HCT116 (cell line): ENCODE results near the gene CDK19. TPM values are rescaled to one million over a fixed set of nuclear protein-coding genes. Genes with fewer than 3 reads are reported as not detected.

Experiments
- ATAC-seq: fragments of 200-7000 bp; cut with Tn5 transposase; 2 replicates; pipeline ENCODE4 v1.9.1; 2020; ENCODE audit warnings: mild to moderate bottlenecking, moderate library complexity
- BruUV-seq: library from RNA; stranded (reverse); fragments of 400-500 nt; replicated peaks from 2 replicates; lab custom pipeline; 2021; lab: Mats Ljungman, UMichigan
- CTCF ChIA-PET: fragments of 300-600 bp; sonication (Branson Sonifier 250); formaldehyde crosslinking; loops from one replicate; lab custom pipeline; 2021; ENCODE audit warnings: antibody characterized with exemption; lab: Charles Lee
- POLR2A ChIA-PET: fragments of 300-600, 350-600 bp; sonication (Branson Sonifier 250); formaldehyde crosslinking; loops from one replicate; lab custom pipeline; 2021; ENCODE audit warnings: antibody characterized with exemption; lab: Charles Lee
- RAD21 ChIA-PET, 2 experiments: fragments of 300-600 bp; sonication (Branson Sonifier 250); formaldehyde crosslinking; loops; one replicate each; lab custom pipeline; 2023; ENCODE audit warnings: low total read pairs in 2 of 2; ENCODE audit not compliant: uncharacterized antibody in 2 of 2, unreplicated experiment in 2 of 2, low non-redundant PET in 1 of 2; lab: Charles Lee
- DNase-seq: peaks from one replicate; pipeline ENCODE4 v3.0.0-alpha.2; 2010; ENCODE audit warnings: low read depth, low spot score
- H2AFZ ChIP-seq: fragments of 200-600 bp; shearing (Covaris generic), sonication (generic); 2 replicates; pipeline ENCODE4 v1.6.1; 2017; ENCODE audit warnings: low read depth, mixed run types, mixed read lengths, antibody characterized with exemption, low read length; ENCODE audit not compliant: poor library complexity, severe bottlenecking
- H3K27ac ChIP-seq: 2 replicates; pipeline ENCODE4 v1.5.1; 2012; ENCODE audit warnings: low read depth, low read length
- H3K27me3 ChIP-seq: fragments of 200-600 bp; sonication (generic); 2 replicates; pipeline ENCODE4 v1.6.1; 2016; ENCODE audit warnings: mixed run types, low read length, mixed read lengths; ENCODE audit not compliant: insufficient read depth
- H3K36me3 ChIP-seq, 2 experiments: fragments of 200-500 bp in 1 of 2; fragments of 200-600 bp in 1 of 2; sonication (Bioruptor generic) in 1 of 2; sonication (generic) in 1 of 2; 2 replicates each; pipeline versions ENCODE4 v1.5.1 to v1.6.1; 2014 to 2016; ENCODE audit warnings: low read length in 2 of 2, inconsistent platforms in 1 of 2, mixed read lengths in 1 of 2, mixed run types in 1 of 2; ENCODE audit not compliant: insufficient read depth in 2 of 2, control insufficient read depth in 1 of 2
- H3K4me1 ChIP-seq, 2 experiments: fragments of 200-600 bp in 1 of 2; sonication (generic) in 1 of 2; 2 replicates each; pipeline versions ENCODE4 v1.5.1 to v1.6.1; 2012 to 2017; ENCODE audit warnings: low read length in 2 of 2, inconsistent platforms in 1 of 2, mild to moderate bottlenecking in 1 of 2, mixed read lengths in 1 of 2, mixed run types in 1 of 2, moderate library complexity in 1 of 2; ENCODE audit not compliant: insufficient read depth in 2 of 2, control insufficient read depth in 1 of 2
- H3K4me2 ChIP-seq: fragments of 200-600 bp; sonication (generic); 2 replicates; pipeline ENCODE4 v1.6.1; 2017; ENCODE audit warnings: mixed run types, low read length, mixed read lengths
- H3K4me3 ChIP-seq, 2 experiments: fragments of 200-600 bp in 1 of 2; sonication (generic) in 1 of 2; replicated peaks in 1 of 2; 2 replicates each; pipeline ENCODE4 v1.5.1; 2011 to 2016; ENCODE audit warnings: low read length in 2 of 2, control low read depth in 1 of 2, low read depth in 1 of 2, mild to moderate bottlenecking in 1 of 2, mixed read lengths in 1 of 2, mixed run types in 1 of 2
- H3K79me2 ChIP-seq: fragments of 200-600 bp; sonication (generic); 2 replicates; pipeline ENCODE4 v1.6.1; 2017; ENCODE audit warnings: mild to moderate bottlenecking, mixed run types, low read length, moderate library complexity, mixed read lengths; ENCODE audit not compliant: insufficient read depth
- H3K9ac ChIP-seq: fragments of 200-600 bp; sonication (generic); 2 replicates; pipeline ENCODE4 v1.6.1; 2016; ENCODE audit warnings: low read length, mixed read lengths
- H3K9me2 ChIP-seq: fragments of 200-600 bp; sonication (generic), shearing (Covaris generic); 2 replicates; pipeline ENCODE4 v1.6.1; 2017; ENCODE audit warnings: mixed run types, mild to moderate bottlenecking, moderate library complexity; ENCODE audit not compliant: insufficient read depth
- H3K9me3 ChIP-seq, 2 experiments: fragments of 200-500 bp in 1 of 2; fragments of 200-600 bp in 1 of 2; sonication (Bioruptor generic) in 1 of 2; sonication (generic) in 1 of 2; 2 replicates each; pipeline ENCODE4 v1.6.1; 2014 to 2017; ENCODE audit warnings: low read length in 2 of 2, mixed read lengths in 2 of 2, inconsistent platforms in 1 of 2, low read depth in 1 of 2, mild to moderate bottlenecking in 1 of 2, mixed run types in 1 of 2, moderate library complexity in 1 of 2; ENCODE audit not compliant: control insufficient read depth in 1 of 2, insufficient read depth in 1 of 2
- H4K20me1 ChIP-seq: fragments of 200-600 bp; sonication (generic), shearing (Covaris generic); 2 replicates; pipeline ENCODE4 v1.6.1; 2017; ENCODE audit warnings: mixed run types, mild to moderate bottlenecking, moderate library complexity; ENCODE audit not compliant: insufficient read depth
- CBX3 ChIP-seq: IDR thresholded peaks from 2 replicates; pipeline ENCODE4 v1.6.1; 2012; ENCODE audit warnings: low read depth
- CEBPB ChIP-seq: IDR thresholded peaks from 2 replicates; pipeline ENCODE4 v1.6.1; 2012; ENCODE audit warnings: low read depth
- CTCF ChIP-seq, 3 experiments: fragments of 200-600 bp in 1 of 3; sonication (generic) in 1 of 3; IDR thresholded peaks in 2 of 3; conservative IDR thresholded peaks in 1 of 3; 2 replicates each; pipeline ENCODE4 v1.5.1; 2012 to 2017; ENCODE audit warnings: low read depth in 2 of 3, low read length in 2 of 3, antibody characterized with exemption in 1 of 3, borderline replicate concordance in 1 of 3, control low read depth in 1 of 3, mild to moderate bottlenecking in 1 of 3, mixed read lengths in 1 of 3, mixed run types in 1 of 3, moderate library complexity in 1 of 3; ENCODE audit not compliant: insufficient read depth in 1 of 3
- EGR1 ChIP-seq: IDR thresholded peaks from 2 replicates; pipeline ENCODE4 v1.6.1; 2012; ENCODE audit warnings: low read depth
- ELF1 ChIP-seq: IDR thresholded peaks from 2 replicates; pipeline ENCODE4 v1.6.1; 2012; ENCODE audit warnings: low read depth, borderline replicate concordance
- EZH2phosphoT487 ChIP-seq: fragments of 200-600 bp; IDR thresholded peaks from 2 replicates; pipeline ENCODE4 v1.6.1; 2018; ENCODE audit warnings: antibody characterized with exemption, borderline replicate concordance
- JUND ChIP-seq: IDR thresholded peaks from 2 replicates; pipeline ENCODE4 v1.6.1; 2012
- MAX ChIP-seq: IDR thresholded peaks from 2 replicates; pipeline ENCODE4 v1.6.1; 2012
- RAD21 ChIP-seq: IDR thresholded peaks from 2 replicates; pipeline ENCODE4 v1.6.1; 2012; ENCODE audit warnings: low read depth, mild to moderate bottlenecking
- REST ChIP-seq: IDR thresholded peaks from 2 replicates; pipeline ENCODE4 v1.6.1; 2012; ENCODE audit warnings: low read depth
- SP1 ChIP-seq: IDR thresholded peaks from 2 replicates; pipeline ENCODE4 v1.6.1; 2012; ENCODE audit warnings: low read depth
- SRF ChIP-seq: IDR thresholded peaks from 2 replicates; pipeline ENCODE4 v1.6.1; 2012; ENCODE audit warnings: low read depth
- TCF7L2 ChIP-seq: IDR thresholded peaks from 2 replicates; pipeline ENCODE4 v1.7.0; 2011; ENCODE audit warnings: borderline replicate concordance, inconsistent platforms; ENCODE audit not compliant: insufficient read depth, insufficient read length; ENCODE audit errors: extremely low read depth
- YY1 ChIP-seq: IDR thresholded peaks from 2 replicates; pipeline ENCODE4 v1.6.1; 2011; ENCODE audit warnings: low read length, low read depth, moderate library complexity, mild to moderate bottlenecking; ENCODE audit not compliant: insufficient replicate concordance; ENCODE audit errors: extremely low read depth
- ZBTB33 ChIP-seq: IDR thresholded peaks from 2 replicates; pipeline ENCODE4 v1.6.1; 2011; ENCODE audit warnings: mild to moderate bottlenecking, low read length, moderate library complexity; ENCODE audit not compliant: insufficient replicate concordance; ENCODE audit errors: extremely low read depth
- ZNF274 ChIP-seq: fragments of 200-500 bp; sonication (Bioruptor generic); IDR thresholded peaks from 2 replicates; pipeline ENCODE4 v1.6.1; 2014; ENCODE audit warnings: mild to moderate bottlenecking, low read depth, low read length, inconsistent platforms
- intact Hi-C: fragments of 100-400 bp; cut with micrococcal nuclease; formaldehyde crosslinking; loops from 2 replicates; pipeline ENCODE4 v1.10.0; 2022
- total RNA-seq: library from RNA; stranded (reverse); gene quantifications from one replicate; pipeline ENCODE4 v1.2.1, GENCODE V29; 2021; ENCODE audit not compliant: unreplicated experiment

The CDK19 gene
- total RNA-seq, 1 experiment from 2014 or later, result 20.0 TPM

- POLR2A ChIA-PET, result no interaction called here
- CTCF ChIA-PET, result no interaction called here
- Histone ChIP-seq H4K20me1 (no peaks in the 10 kb centered on the region), H2AFZ (no peak overlapping the region), H3K4me3 (no peak overlapping the region), H3K4me2 (no peak overlapping the region), H3K79me2 (no peaks in the 10 kb centered on the region), H3K9me3 (no peaks in the 10 kb centered on the region), H3K4me1 (no peaks in the 10 kb centered on the region), H3K9me2 (no peaks in the 10 kb centered on the region), H3K27me3 (no peaks in the 10 kb centered on the region), H3K9ac (no peak overlapping the region), H3K36me3 (no peaks in the 10 kb centered on the region), H3K27ac (no peak overlapping the region)
- intact Hi-C loops, result no loop called here
- RAD21 ChIA-PET, result no interaction called here
- no peak for DNase-seq
- no peak for ATAC-seq
- no peak for TF ChIP-seq EZH2phosphoT487
- no peak for TF ChIP-seq EGR1
- TF ChIP-seq YY1, result no peak
- no peak for TF ChIP-seq SP1
- TF ChIP-seq JUND, result no peak
- no peak for TF ChIP-seq CBX3
- TF ChIP-seq CTCF (IDR thresholded peaks at IDR 0.05 in 2 of 3, conservative IDR thresholded peaks at IDR 0.05 in 1 of 3; ENCODE audit: borderline replicate concordance in 1 of 3, insufficient read depth in 1 of 3, low read depth in 2 of 3, low read length in 2 of 3), result no peak
- TF ChIP-seq REST, result no peak
- no peak for TF ChIP-seq ELF1
- no peak for TF ChIP-seq TCF7L2
- TF ChIP-seq ZNF274, result no peak
- no peak for TF ChIP-seq SRF
- TF ChIP-seq ZBTB33, result no peak
- no peak for TF ChIP-seq MAX
- TF ChIP-seq RAD21, result no peak
- no peak for TF ChIP-seq CEBPB
- BruUV-seq, result no TSS peak
These were observed 227.9 kb downstream of the CDK19 start for GRCh38 chr6:110587328-110587727.
